HL-60 (cell line): Measurements from ENCODE around the gene RRP1.

ENCODE experiments used
- CTCF ChIP-seq: IDR thresholded peaks from one replicate; pipeline ENCODE4 v1.5.1; 2011; ENCODE audit warnings: low read length, control low read depth, inconsistent platforms; ENCODE audit not compliant: insufficient read depth
- REST ChIP-seq: IDR thresholded peaks from 2 replicates; pipeline ENCODE4 v1.6.1; 2012; ENCODE audit warnings: low read depth; ENCODE audit not compliant: insufficient replicate concordance
- SPI1 ChIP-seq: IDR thresholded peaks from 2 replicates; pipeline ENCODE4 v1.6.1; 2012; ENCODE audit warnings: low read depth, mild to moderate bottlenecking, borderline replicate concordance

DNA sequence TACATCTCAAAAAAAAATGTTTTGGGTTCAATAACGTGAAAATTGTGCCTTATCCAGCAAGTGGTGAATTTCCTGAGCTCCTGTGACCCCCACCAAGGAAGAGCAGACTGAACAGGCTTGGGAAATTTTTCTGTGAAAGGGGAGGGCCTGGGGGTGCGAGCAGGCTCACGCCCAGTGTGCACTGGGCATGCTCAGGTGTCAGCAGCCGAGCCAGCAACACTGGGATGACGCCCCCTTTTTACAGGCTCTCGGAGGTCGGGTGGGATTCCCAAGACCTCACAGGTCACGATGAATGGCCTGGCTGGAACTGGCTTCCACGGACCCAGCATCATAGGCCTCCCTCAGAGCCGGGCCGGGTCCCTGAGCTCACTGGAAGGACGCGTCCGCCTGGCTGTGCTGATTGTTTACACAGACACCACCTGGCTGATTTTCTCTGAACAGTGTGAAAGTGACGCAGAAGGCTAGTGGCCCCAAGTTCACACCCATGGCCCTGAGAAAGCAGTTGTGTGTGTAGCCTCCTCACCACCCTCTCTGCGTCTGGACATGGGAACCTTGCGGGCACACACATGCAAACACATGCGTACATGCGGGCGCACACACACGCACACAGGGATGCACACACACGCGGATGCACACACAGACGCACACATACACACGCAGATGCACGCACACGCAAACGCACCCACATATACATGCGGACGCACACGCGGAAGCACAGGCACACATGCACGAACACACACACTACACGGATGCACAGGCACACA, 22.5 kb upstream of the RRP1 start:
- TF ChIP-seq REST: no peak
- TF ChIP-seq CTCF: no peak
- no peak for TF ChIP-seq SPI1
